Measurements from ENCODE around the gene TMEM178B.

- no peak for TF ChIP-seq CTCF (IDR thresholded peaks at IDR 0.05; ENCODE audit: poor library complexity)
- TF ChIP-seq EZH2phosphoT487 (IDR thresholded peaks at IDR 0.05; ENCODE audit: low read depth, severe bottlenecking, unreplicated experiment), result no peak
- no peak for TF ChIP-seq EZH2 (IDR thresholded peaks at IDR 0.05; ENCODE audit: borderline replicate concordance)
These were observed 39.3 kb downstream of the TMEM178B start for GRCh38 chr7:141113131-141113530.
